CD14-positive monocyte (primary cell): ENCODE results near the gene SMYD3. TPM values are rescaled to one million over a fixed set of nuclear protein-coding genes. Genes with fewer than 3 reads are reported as not detected.

Source experiments
- DNase-seq, 3 donors: peaks; one replicate each; pipeline ENCODE4 v3.0.0-alpha.2; 2011 to 2022
- H2AFZ ChIP-seq: 2 replicates; pipeline ENCODE4 v1.6.0; 2012; ENCODE audit warnings: mild to moderate bottlenecking, low read depth, low read length, inconsistent platforms; ENCODE audit not compliant: insufficient read depth, poor library complexity, severe bottlenecking
- H3K27ac ChIP-seq, 2 donors: 1 replicate in 1 of 2; 2 replicates in 1 of 2; pipeline ENCODE4 v1.5.1; 2012 to 2013; ENCODE audit warnings: low read length in 2 of 2, control low read depth in 1 of 2, inconsistent platforms in 1 of 2, low read depth in 1 of 2, mild to moderate bottlenecking in 1 of 2
- H3K27me3 ChIP-seq, 2 donors: one replicate each; pipeline versions ENCODE4 v1.6.0 to v1.6.1; 2011 to 2013; ENCODE audit warnings: low read length in 2 of 2; ENCODE audit not compliant: control insufficient read depth in 2 of 2, insufficient read depth in 2 of 2
- H3K36me3 ChIP-seq, 2 donors: replicated peaks in 1 of 2; 1 replicate in 1 of 2; 2 replicates in 1 of 2; pipeline versions ENCODE4 v1.5.1 to v1.6.1; 2012 to 2013; ENCODE audit warnings: low read length in 2 of 2, control low read depth in 1 of 2, inconsistent platforms in 1 of 2, mild to moderate bottlenecking in 1 of 2; ENCODE audit not compliant: insufficient read depth in 2 of 2, control insufficient read depth in 1 of 2
- H3K4me1 ChIP-seq, 2 donors: 1 replicate in 1 of 2; 2 replicates in 1 of 2; pipeline versions ENCODE4 v1.5.1 to v1.6.1; 2012 to 2013; ENCODE audit warnings: low read length in 2 of 2, control low read depth in 1 of 2, inconsistent platforms in 1 of 2, mild to moderate bottlenecking in 1 of 2, moderate library complexity in 1 of 2; ENCODE audit not compliant: insufficient read depth in 2 of 2, control insufficient read depth in 1 of 2
- H3K4me2 ChIP-seq: replicated peaks from 2 replicates; pipeline ENCODE3; 2012; ENCODE audit warnings: low read length, moderate library complexity, mild to moderate bottlenecking; ENCODE audit not compliant: poor library complexity, severe bottlenecking; ENCODE audit errors: extremely low read depth
- H3K4me3 ChIP-seq, 3 experiments: fragments of 200-600 bp in 1 of 3; sonication (generic) in 1 of 3; replicated peaks in 1 of 3; 1 replicate in 2 of 3; 2 replicates in 1 of 3; pipeline ENCODE4 v1.5.1; 2011 to 2013; ENCODE audit warnings: low read length in 3 of 3, mild to moderate bottlenecking in 3 of 3, control low read depth in 2 of 3, low read depth in 2 of 3, inconsistent platforms in 1 of 3, moderate library complexity in 1 of 3
- H3K79me2 ChIP-seq: 2 replicates; pipeline ENCODE4 v1.6.0; 2012; ENCODE audit warnings: mild to moderate bottlenecking, control low read depth, inconsistent platforms, low read length, moderate library complexity; ENCODE audit not compliant: insufficient read depth
- H3K9ac ChIP-seq: 2 replicates; pipeline ENCODE4 v1.6.0; 2017; ENCODE audit warnings: low read length, mild to moderate bottlenecking; ENCODE audit not compliant: insufficient read depth, poor library complexity, severe bottlenecking
- H3K9me3 ChIP-seq, 2 donors: replicated peaks in 1 of 2; 1 replicate in 1 of 2; 2 replicates in 1 of 2; pipeline versions ENCODE4 v1.5.1 to v1.6.1; 2012 to 2013; ENCODE audit warnings: low read length in 2 of 2, control low read depth in 1 of 2; ENCODE audit not compliant: control insufficient read depth in 1 of 2, insufficient read depth in 1 of 2
- H4K20me1 ChIP-seq: 2 replicates; pipeline ENCODE4 v1.6.0; 2012; ENCODE audit warnings: mild to moderate bottlenecking, low read length, control low read depth, moderate library complexity; ENCODE audit not compliant: insufficient read depth
- H3K27ac Mint-ChIP-seq, 7 donors: one replicate each; pipeline ENCODE4 v1.8.0; 2020; ENCODE audit warnings: mild to moderate bottlenecking in 7 of 7, mixed read lengths in 7 of 7, moderate library complexity in 6 of 7, inconsistent platforms in 2 of 7
- H3K27me3 Mint-ChIP-seq, 3 donors: one replicate each; pipeline ENCODE4 v1.8.0; 2021 to 2022; ENCODE audit warnings: low read depth in 3 of 3, mild to moderate bottlenecking in 3 of 3, mixed read lengths in 3 of 3, moderate library complexity in 3 of 3, inconsistent platforms in 1 of 3
- H3K36me3 Mint-ChIP-seq, 2 donors: one replicate each; pipeline ENCODE4 v1.8.0; 2020; ENCODE audit warnings: mixed read lengths in 2 of 2, inconsistent platforms in 1 of 2, mild to moderate bottlenecking in 1 of 2
- H3K4me1 Mint-ChIP-seq: one replicate; pipeline ENCODE4 v1.8.0; 2020; ENCODE audit warnings: mild to moderate bottlenecking, mixed read lengths
- H3K4me3 Mint-ChIP-seq, 2 donors: one replicate each; pipeline ENCODE4 v1.8.0; 2020; ENCODE audit warnings: mild to moderate bottlenecking in 2 of 2, mixed read lengths in 2 of 2, moderate library complexity in 1 of 2
- H3K9me3 Mint-ChIP-seq, 7 donors: one replicate each; pipeline ENCODE4 v1.8.0; 2020 to 2022; ENCODE audit warnings: mixed read lengths in 7 of 7, mild to moderate bottlenecking in 6 of 7, moderate library complexity in 6 of 7, inconsistent platforms in 2 of 7
- CTCF ChIP-seq: fragments of 200-600 bp; IDR thresholded peaks from one replicate; pipeline ENCODE4 v1.8.0; 2022; ENCODE audit warnings: antibody characterized with exemption, mild to moderate bottlenecking
- whole genome bisulfite sequencing: methylation state at CpG from one replicate; pipeline ENCODE4 v1.1.5; 2013; ENCODE audit warnings: missing lambda C conversion rate; ENCODE audit not compliant: insufficient coverage; 5-methylcytosine and 5-hydroxymethylcytosine counted together
- intact Hi-C, 2 donors: fragments of 100-400 bp; cut with micrococcal nuclease; formaldehyde crosslinking; loops; one replicate each; pipeline versions ENCODE4 v1.15.0 to v1.15.1; 2023
- polyA plus RNA-seq, 3 donors: library from polyadenylated mRNA; depleted of rRNA in 1 of 3; unstranded in 2 of 3; stranded (reverse) in 1 of 3; fragments of 300-500 nt in 2 of 3; fragments of >200 nt in 1 of 3; fragmentation: Illumina TruSeq in 2 of 3; gene quantifications; 1 replicate in 2 of 3; 2 replicates in 1 of 3; pipeline ENCODE4 v1.2.3, GENCODE V29; 2012 to 2021

The SMYD3 gene
- polyA plus RNA-seq, 3 donors: 2.7 to 8.4 (median 4.0) TPM

DNA sequence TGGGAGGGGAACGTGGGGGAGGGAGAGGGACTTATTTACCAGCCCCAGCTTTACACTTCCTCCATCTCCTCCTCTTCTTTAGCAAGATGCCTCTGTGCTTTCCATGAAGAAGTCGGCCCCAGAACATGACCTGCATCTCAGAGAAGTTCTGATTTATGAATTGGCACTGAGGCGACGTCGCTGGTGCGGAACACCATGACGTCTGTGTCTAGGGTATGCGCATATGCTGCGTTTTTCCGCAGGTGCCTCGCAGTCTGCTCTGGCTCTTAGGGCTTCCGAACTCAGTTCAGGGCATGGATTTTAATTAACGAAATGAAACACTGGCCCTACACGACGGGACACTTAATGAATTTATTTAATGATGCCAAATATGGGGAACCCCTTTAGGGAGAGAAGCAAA, 510.3 kb downstream of the SMYD3 start:
- intact Hi-C loops: no loop called here
- H3K27ac ChIP-seq: no peak overlapping the region
- H3K9me3 Mint-ChIP-seq: peaks cover 0 to 8% (median 0%) of the 10 kb centered on the region in 7 donors
- TF ChIP-seq CTCF: no peak
- no peak overlapping the region for H3K4me3 Mint-ChIP-seq
- DNase-seq: no peak
- H3K4me1 Mint-ChIP-seq: peaks cover 12% of the 10 kb centered on the region
- no peak overlapping the region for H3K9ac ChIP-seq
- no peak overlapping the region for H3K4me3 ChIP-seq
- WGBS: 94% methylated on average over 11 of the region's 15 CpGs
- H4K20me1 ChIP-seq: no peaks in the 10 kb centered on the region
- H3K4me2 ChIP-seq: no peak overlapping the region
- peaks cover 0 to 2% (median 2%) of the 10 kb centered on the region in 3 donors for H3K27me3 Mint-ChIP-seq
- H3K79me2 ChIP-seq: no peaks in the 10 kb centered on the region
- H3K27ac Mint-ChIP-seq: no peak overlapping the region
- H3K27me3 ChIP-seq: no peaks in the 10 kb centered on the region
- H3K36me3 ChIP-seq: no peaks in the 10 kb centered on the region
- no peak overlapping the region for H2AFZ ChIP-seq
- H3K9me3 ChIP-seq: peaks cover 0 to 3% of the 10 kb centered on the region in 2 donors
- no peaks in the 10 kb centered on the region for H3K36me3 Mint-ChIP-seq
- H3K4me1 ChIP-seq: no peaks in the 10 kb centered on the region

DNA sequence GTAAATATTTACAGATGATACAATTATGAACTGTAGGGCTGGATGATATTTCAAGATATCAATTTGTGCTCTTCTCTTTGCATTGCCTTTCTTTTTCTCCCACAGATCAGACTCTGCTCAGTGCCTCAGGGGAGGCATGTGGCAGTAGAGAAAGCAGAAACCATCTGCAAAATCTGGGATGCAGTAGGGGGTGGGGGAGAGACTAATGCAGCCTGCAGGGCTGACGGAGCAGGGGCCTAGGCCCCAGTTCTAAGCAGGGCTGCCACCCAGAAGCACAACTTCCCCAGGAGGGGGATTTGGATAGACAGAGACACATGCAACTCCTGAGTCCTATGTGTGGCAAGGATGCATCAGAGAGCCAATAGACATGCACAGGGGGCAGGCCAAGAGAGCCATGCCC, 511.6 kb downstream of the SMYD3 start:
- peaks cover 0 to 2% (median 2%) of the 10 kb centered on the region in 3 donors for H3K27me3 Mint-ChIP-seq
- intact Hi-C loops: no loop called here
- Histone ChIP-seq H3K27me3 (no peaks in the 10 kb centered on the region), H3K4me1 (peaks cover 0 to 3% of the 10 kb centered on the region in 2 donors), H2AFZ (no peak overlapping the region), H3K79me2 (no peaks in the 10 kb centered on the region), H4K20me1 (no peaks in the 10 kb centered on the region), H3K36me3 (no peaks in the 10 kb centered on the region), H3K9ac (no peak overlapping the region), H3K9me3 (peaks cover 0 to 3% of the 10 kb centered on the region in 2 donors), H3K4me2 (no peak overlapping the region), H3K4me3 (no peak overlapping the region), H3K27ac (no peak overlapping the region)
- H3K36me3 Mint-ChIP-seq: no peaks in the 10 kb centered on the region
- no peak for TF ChIP-seq CTCF
- no peak overlapping the region for H3K27ac Mint-ChIP-seq
- H3K4me3 Mint-ChIP-seq: no peak overlapping the region
- WGBS: no CpG with 5 or more reads among the region's 1 CpG
- no peak for DNase-seq
- H3K9me3 Mint-ChIP-seq: peaks cover 0 to 8% (median 0%) of the 10 kb centered on the region in 7 donors
- peaks cover 16% of the 10 kb centered on the region for H3K4me1 Mint-ChIP-seq
